Psoas muscle (tissue), 8 donors: Measurements from ENCODE around the gene BRCA2. TPM values are rescaled to one million over a fixed set of nuclear protein-coding genes. Genes with fewer than 3 reads are reported as not detected.
A peak's percentile ranks its signal among the peaks of the same experiment; 100 is the strongest.

Source experiments
- ATAC-seq, 4 donors: fragments of 200-7000 bp; cut with Tn5 transposase; one replicate each; pipeline ENCODE4 v1.9.1; 2020; ENCODE audit warnings: moderate library complexity in 3 of 4, mild to moderate bottlenecking in 2 of 4
- DNase-seq, 2 donors: peaks; one replicate each; pipeline ENCODE4 v3.0.0-alpha.2; 2020
- H3K27ac ChIP-seq: fragments of 200-600 bp; one replicate; pipeline ENCODE4 v1.8.0; 2022
- H3K27me3 ChIP-seq, 3 donors: fragments of 200-600 bp in 1 of 3; one replicate each; pipeline versions ENCODE4 v1.6.1 to v1.8.0; 2013 to 2022; ENCODE audit warnings: low read length in 2 of 3, mild to moderate bottlenecking in 2 of 3, moderate library complexity in 1 of 3; ENCODE audit not compliant: insufficient read depth in 3 of 3
- H3K36me3 ChIP-seq, 2 donors: fragments of 200-600 bp in 1 of 2; one replicate each; pipeline versions ENCODE4 v1.6.1 to v1.8.0; 2013 to 2022; ENCODE audit warnings: low read depth in 1 of 2, mild to moderate bottlenecking in 1 of 2, moderate library complexity in 1 of 2; ENCODE audit not compliant: insufficient read depth in 1 of 2
- H3K4me1 ChIP-seq: fragments of 200-600 bp; one replicate; pipeline ENCODE4 v1.8.0; 2022
- H3K4me3 ChIP-seq: fragments of 200-600 bp; one replicate; pipeline ENCODE4 v1.8.0; 2022; ENCODE audit warnings: mild to moderate bottlenecking
- H3K9me3 ChIP-seq: fragments of 200-600 bp; one replicate; pipeline ENCODE4 v1.8.0; 2022
- CTCF ChIP-seq: fragments of 200-600 bp; IDR thresholded peaks from one replicate; pipeline ENCODE4 v1.8.0; 2022; ENCODE audit warnings: antibody characterized with exemption
- WGBS, 3 donors: extraction: QIAGEN DNeasy Blood & Tissue Kit; methylation state at CpG; one replicate each; pipeline versions ENCODE4 v1.1.6 to v1.1.7; 2013; 5-methylcytosine and 5-hydroxymethylcytosine counted together
- intact Hi-C, 2 donors: fragments of 100-400 bp; cut with DNase I; formaldehyde crosslinking; loops; one replicate each; pipeline versions ENCODE4 v1.11.0 to v1.14.2; 2022
- polyA plus RNA-seq, 3 donors: library from polyadenylated mRNA; stranded (reverse); fragments of 200-250 nt; gene quantifications; one replicate each; pipeline ENCODE4 v1.2.3, GENCODE V29; 2013
- total RNA-seq, 4 donors: library from RNA; stranded (reverse); fragmentation: NEBNext Ultra II Directional in 2 of 4; extraction: Animal tissue kit (Norgen Biotek cat#: 25700) in 2 of 4; gene quantifications; one replicate each; pipeline versions ENCODE4 v1.2.1 to v1.2.4, GENCODE V29; 2021 to 2023
- donor health status: healthy with polysubstance abuse.
- donor health status: DM: no; HTN: no; CAD: no; lungs with moderate emphysema.
- donor health status: Bipolar disorder and iron deficiency.
- donor health status: healthy.
- donor health status: DM: yes; HTN: yes; CAD: no.
- donor health status: DM: no; HTN: no; CAD: no.
- donor health status: DM: no; HTN: no; CAD: no.
- donor health status: DM: yes; HTN: yes; CAD: no.

Gene BRCA2
- total and polyA plus RNA-seq, 7 donors = 0.01 to 0.34 (median 0.11) TPM

- H3K27me3 ChIP-seq = no peaks in the 10 kb centered on the region
- ATAC-seq (peak; percentile 6 to 28 (median 12)), DNase-seq (no peak)
- H3K4me1 ChIP-seq = peaks cover 11% of the 10 kb centered on the region
- H3K4me3 ChIP-seq = peak overlapping the region; percentile 84
- no peaks in the 10 kb centered on the region for H3K9me3 ChIP-seq
- 27 to 41% (median 30%) methylated on average over 19 of the region's 19 CpGs for WGBS, 3 donors
- H3K36me3 ChIP-seq = peaks cover 0 to 20% of the 10 kb centered on the region in 2 donors
- intact Hi-C loops = loop anchor here (5.0 to 10.0 kb wide), 2 partner anchors 108 to 111 kb away; partner anchors contain the start of gene N4BP2L2 (in 2 of the 2)
- peak overlapping the region; percentile 88 for H3K27ac ChIP-seq
- no peak for TF ChIP-seq CTCF
Measured at GRCh38 chr13:32426191-32426989, 111.1 kb downstream of the BRCA2 start.

DNA sequence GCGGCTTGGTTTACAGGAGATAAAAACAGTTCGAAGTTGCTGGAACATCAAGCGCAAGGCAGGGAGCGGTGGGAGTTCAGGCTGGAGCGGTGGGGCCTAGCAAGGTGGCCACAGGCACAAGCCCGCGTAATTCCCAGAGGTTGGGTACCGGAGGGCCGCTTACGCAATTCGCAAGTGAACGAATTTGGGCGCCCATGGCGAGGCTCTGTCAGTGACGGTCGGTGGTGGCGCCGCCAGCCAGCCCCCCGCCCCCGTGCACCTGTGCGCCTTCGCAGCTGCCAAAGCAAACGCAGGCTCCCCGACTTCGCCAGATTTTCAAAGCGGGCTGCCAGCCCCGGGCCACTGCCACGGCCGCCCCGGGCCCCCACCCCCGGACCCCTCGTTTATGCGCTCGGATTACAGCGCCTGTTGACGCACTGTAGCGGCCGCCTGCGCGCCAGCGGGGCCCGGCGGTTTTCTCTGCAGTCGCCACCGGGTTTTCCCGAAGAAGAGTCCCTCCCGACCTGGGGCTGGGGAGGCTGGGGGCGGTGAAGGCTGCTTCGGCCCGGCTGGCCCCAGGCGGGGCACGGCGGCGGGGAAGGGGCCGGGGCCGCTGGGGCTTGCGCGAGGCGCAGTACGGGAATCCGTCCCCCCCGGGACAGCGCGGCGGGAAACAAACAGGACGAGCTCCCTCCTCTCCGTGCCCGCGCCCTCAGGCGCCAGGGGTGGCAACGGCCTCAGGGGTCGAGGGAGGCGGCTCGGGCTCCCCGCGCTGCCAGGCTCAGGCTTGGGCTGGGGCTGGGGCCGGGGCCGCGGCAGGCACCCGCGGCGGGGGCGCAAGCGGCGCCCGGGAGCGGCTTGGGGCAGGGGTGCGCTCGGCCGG, 111.9 kb downstream of the BRCA2 start:
- TF ChIP-seq CTCF = no peak
- Histone ChIP-seq H3K4me3 (peak overlapping the region; percentile 84), H3K27me3 (no peaks in the 10 kb centered on the region), H3K9me3 (no peaks in the 10 kb centered on the region), H3K4me1 (peaks cover 11% of the 10 kb centered on the region), H3K27ac (peak overlapping the region; percentile 88), H3K36me3 (peaks cover 0 to 28% of the 10 kb centered on the region in 2 donors)
- peak; percentile 61 to 71 (median 62) for ATAC-seq
- DNase-seq = peak; percentile 64 to 79
- intact Hi-C loops = loop anchor here (5.0 to 10.0 kb wide), 2 partner anchors 108 to 110 kb away; partner anchors contain the start of gene N4BP2L2 (in 2 of the 2)
- 1% methylated on average over 61 to 90 of the region's 90 CpGs for WGBS, 3 donors

DNA sequence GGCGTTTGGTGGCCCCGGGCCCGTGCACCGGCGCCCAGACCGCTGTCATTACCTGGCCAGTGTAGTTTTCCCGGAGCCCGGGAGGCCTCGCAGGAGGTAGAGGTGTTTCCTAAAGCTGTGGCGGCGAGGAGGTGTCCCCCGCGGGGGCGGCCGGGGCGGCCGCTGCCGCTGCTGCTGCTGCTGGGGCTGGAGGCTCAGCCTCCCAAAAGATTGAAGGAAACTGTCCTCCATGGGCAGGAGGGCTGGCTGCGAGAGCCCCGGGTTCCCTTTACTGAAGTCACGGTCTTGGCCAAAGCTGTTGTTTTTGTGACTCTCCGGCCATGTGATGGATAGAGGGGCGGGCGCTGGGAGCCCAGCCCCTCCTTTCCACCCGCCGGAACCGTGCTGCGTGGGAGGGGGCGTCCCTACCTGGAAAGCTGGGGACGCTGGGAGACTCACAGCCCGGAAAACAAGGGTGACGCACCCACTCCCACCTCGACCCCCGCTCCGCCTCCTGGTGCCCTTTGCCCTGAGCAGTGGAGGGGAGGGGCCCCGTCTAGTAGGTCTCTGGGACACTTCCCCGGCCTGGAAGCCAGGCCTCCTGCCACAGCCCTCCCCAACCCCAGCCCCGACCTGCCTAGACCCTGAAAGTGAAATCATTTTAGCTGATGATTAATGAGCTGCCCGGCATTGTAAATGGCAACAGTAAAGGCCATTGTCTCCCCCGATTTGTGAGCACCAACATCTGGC, 112.7 kb downstream of the BRCA2 start, which contains the start of gene N4BP2L1:
Gene N4BP2L1 (minus strand): TSS at position 279 of the 729 bp plus-strand sequence. CDS start 48 bp downstream, at position 231.
- peak; percentile 53 to 65 (median 60) for ATAC-seq
- no peak for TF ChIP-seq CTCF
- Histone ChIP-seq H3K27me3 (no peaks in the 10 kb centered on the region), H3K27ac (peak within 1 kb of the TSS; percentile 88), H3K4me1 (peaks cover 11% of the 10 kb centered on the region), H3K4me3 (peak within 1 kb of the TSS; percentile 84), H3K36me3 (peaks cover 0 to 36% of the 10 kb centered on the region in 2 donors), H3K9me3 (no peaks in the 10 kb centered on the region)
- intact Hi-C loops = loop anchor here (5.0 to 10.0 kb wide), 2 partner anchors 107 to 109 kb away; partner anchors contain the start of gene N4BP2L2 (in 2 of the 2)
- WGBS, 3 donors = 1% methylated on average over 37 to 40 of the region's 40 CpGs
- peak; percentile 71 to 83 for DNase-seq
